ENCODE data around the gene SLC25A38.
"Not testable (repeated sequence)": the region's sequence is repeated elsewhere in the genome, so short reads cannot be mapped to it uniquely, and the experiment has no call there.

Gene SLC25A38

GRCh38 chr3:39383045-39383880 is at the start of gene SLC25A38:
Gene SLC25A38 (plus strand): TSS chr3:39383370. CDS start chr3:39383725, 355 bp downstream.
- DNase-seq (ENCODE audit: low read depth in 2 of 2) = peak; percentile 52 to 58

DNA sequence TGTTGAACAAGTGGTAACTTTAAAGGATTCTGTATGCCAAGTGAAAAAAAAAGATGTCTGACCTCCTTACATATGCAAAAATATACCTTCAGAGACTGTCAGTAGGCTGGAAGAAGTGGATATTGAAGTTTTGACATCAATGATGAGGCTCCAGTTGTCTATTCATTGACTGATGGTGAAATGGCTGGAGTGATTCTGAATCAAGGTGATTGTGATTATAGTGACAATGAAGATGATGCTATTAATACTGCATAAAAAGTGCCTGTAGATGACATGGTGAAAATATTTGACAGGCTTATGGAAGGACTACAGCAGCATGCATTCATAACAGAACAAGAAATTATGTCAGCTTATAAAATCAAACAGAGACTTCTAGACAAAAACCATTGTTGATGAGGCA is 49.6 kb upstream of the SLC25A38 start:
- no peak for DNase-seq (ENCODE audit: low read depth in 2 of 2)

GRCh38 chr3:39334205-39334604 is 49.0 kb upstream of the SLC25A38 start:
- no peak for DNase-seq (ENCODE audit: low read depth in 2 of 2)

DNA sequence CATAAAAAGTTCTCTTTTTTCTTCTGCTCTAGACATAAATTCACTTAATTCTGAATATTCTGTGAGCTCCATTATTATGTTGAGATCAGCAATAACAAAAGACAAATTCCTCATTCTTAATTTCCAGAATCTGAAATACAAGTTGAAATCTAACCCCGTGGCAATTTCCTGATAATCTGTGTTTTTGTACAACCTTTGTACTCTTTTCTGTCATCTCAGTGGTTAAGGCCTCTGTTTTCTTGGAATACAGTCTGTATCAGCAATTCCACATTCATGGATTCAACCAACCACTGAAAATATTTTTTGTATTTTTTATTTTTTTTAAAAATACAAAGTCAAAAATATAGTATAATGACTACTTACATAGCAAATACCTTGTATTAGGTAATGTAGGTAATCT is 45.0 kb upstream of the SLC25A38 start:
- no peak for DNase-seq (ENCODE audit: low read depth in 2 of 2)

DNA sequence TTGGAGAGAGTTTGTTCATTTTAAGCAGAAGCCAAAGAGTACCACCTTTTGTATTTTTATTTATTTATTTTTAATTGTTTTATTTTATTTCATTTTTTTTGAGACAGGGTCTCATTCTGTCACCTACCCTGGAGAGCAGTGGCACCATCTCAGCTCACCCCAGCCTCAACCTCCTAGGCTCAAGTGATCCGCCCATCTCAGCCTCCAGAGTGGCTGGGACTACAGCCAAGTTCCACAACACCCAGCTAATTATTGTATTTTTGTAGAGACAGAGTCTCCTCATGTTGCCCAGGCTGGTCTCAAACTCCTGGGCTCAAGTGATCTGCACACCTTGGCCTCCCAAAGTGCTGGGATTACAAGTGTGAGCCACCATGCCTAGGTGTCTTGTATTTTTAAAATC is 44.1 kb upstream of the SLC25A38 start:
- no peak for DNase-seq (ENCODE audit: low read depth in 2 of 2)

DNA sequence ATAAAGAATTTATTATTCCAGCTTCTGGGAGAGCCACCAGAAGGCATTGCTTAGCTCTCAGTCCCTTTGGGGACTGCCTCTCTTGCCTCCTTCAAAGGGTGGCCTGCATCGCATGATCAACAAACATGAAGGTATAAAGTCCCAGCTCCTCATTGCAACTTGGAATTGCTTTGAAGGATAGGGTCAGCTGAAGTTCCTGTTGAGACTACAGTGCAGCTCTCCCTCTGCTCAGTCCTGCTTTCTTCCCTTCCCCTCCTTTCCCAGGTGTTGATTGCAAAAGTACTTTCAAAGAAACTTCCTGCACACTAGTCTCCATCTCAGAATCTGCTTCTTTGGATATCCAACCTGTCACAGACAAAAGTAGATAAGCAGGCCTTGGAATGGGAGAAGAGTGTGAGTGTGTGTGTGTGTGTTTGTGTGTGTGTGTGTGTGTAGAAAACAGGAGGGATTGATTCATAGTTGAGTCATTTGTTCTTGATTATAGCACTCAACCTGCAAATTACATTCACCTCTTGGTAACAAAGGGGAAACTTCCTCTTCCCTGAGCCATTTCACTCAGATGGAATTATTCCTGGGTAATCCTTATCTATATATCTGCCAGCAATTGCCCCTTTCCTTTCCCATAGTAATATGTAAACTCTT is 40.0 kb upstream of the SLC25A38 start:
- DNase-seq (ENCODE audit: low read depth in 2 of 2) = no peak

GRCh38 chr3:39343760-39344159 is 39.4 kb upstream of the SLC25A38 start:
- DNase-seq (ENCODE audit: low read depth in 2 of 2) = no peak

- no peak for DNase-seq (ENCODE audit: low read depth in 2 of 2)
These were observed 38.3 kb upstream of the SLC25A38 start for GRCh38 chr3:39344746-39345344.

DNA sequence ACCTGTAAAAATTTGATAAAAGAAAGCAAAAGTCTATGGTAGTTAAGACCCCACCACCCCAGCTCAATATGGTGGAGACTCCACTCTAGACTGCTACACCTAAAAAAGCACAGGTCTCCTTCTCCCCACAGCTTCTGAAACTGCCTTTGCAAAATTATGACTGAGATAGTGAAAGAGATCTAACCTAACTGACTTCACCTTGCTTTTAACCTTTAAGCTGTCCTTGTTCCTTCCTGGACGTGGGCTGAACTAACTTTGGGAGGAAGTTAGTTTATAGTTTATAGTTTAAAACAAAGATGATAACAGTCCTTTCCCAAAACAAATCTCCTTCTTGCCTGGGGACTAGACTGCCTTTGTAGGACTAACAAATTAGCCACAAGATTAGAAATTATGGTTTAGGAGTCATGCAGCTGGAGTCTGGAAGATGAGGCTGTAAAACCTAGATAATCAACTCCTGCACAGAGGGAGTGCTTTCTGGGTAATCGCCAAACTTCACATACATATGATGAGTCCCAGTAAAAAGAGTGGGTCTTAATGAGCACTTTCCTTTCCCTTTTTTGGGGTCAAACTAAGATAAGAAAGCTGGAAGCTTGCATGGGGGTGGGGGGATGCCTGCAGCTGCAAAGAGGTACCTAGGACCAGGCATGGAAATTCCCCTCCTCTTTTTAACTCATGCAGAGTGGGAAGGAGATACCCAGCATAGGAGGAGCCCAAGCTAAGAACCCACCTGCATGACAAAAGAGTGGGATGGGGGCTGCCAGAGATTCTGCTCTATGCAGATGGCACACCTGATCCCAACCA is 36.2 kb upstream of the SLC25A38 start:
- no peak for DNase-seq (ENCODE audit: low read depth in 2 of 2)

- DNase-seq (ENCODE audit: low read depth in 2 of 2) = no peak
These were observed 35.6 kb upstream of the SLC25A38 start for GRCh38 chr3:39347586-39347876.

GRCh38 chr3:39349080-39349479 is 34.1 kb upstream of the SLC25A38 start:
- DNase-seq (ENCODE audit: low read depth in 2 of 2) = no peak

- DNase-seq (ENCODE audit: low read depth in 2 of 2) = no peak
These were observed 32.5 kb upstream of the SLC25A38 start for GRCh38 chr3:39350714-39351113.

GRCh38 chr3:39351134-39351533 is 32.0 kb upstream of the SLC25A38 start:
- DNase-seq (ENCODE audit: low read depth in 2 of 2) = not testable (repeated sequence)

GRCh38 chr3:39353168-39353927 is 29.8 kb upstream of the SLC25A38 start:
- not testable (repeated sequence) for DNase-seq (ENCODE audit: low read depth in 2 of 2)

DNA sequence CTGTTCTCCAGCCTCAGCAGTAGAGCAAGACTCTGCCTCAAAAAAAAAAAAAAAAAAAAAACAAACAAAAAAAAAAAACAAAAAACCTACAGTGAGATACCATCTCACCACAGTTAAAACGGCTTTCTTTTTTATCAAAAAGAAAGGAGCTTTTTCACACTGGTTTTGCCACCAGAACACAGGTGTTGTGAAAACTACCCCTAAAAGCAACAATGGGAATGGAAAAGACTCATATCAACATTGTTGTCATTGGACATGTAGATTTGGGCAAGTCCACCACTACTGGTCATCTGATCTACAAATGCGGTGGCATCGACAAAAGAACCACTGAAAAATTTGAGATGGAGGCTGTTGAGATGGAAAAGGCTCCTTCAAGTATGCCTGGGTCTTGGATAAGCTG is 24.8 kb upstream of the SLC25A38 start:
- no peak for DNase-seq (ENCODE audit: low read depth in 2 of 2)

GRCh38 chr3:39361252-39361927 is 21.8 kb upstream of the SLC25A38 start:
- DNase-seq (ENCODE audit: low read depth in 2 of 2) = no peak

DNA sequence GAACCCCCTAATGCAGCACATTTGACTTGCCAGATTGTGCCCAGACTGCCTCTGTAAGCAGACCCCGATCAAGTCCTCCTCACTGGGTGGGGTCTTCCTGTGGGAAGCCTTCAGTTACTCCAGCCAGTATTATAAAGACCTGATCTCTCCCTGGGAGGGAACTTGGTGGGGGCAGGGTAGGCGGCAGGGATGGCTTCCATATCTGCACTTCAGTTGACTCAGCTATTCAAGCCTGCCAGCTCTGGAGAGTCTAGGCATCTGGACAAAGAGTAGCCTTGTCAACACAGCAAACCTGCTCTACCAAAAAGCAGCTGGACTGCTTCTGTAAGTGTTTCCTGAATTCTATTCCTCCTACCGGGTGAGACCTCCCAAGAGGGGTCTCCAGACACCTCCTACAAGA is 21.0 kb upstream of the SLC25A38 start:
- DNase-seq (ENCODE audit: low read depth in 2 of 2) = no peak

GRCh38 chr3:39362812-39363211 is 20.4 kb upstream of the SLC25A38 start:
- no peak for DNase-seq (ENCODE audit: low read depth in 2 of 2)

- DNase-seq (ENCODE audit: low read depth in 2 of 2) = not testable (repeated sequence)
These were observed 12.7 kb upstream of the SLC25A38 start for GRCh38 chr3:39370450-39370849.

GRCh38 chr3:39372833-39373232 is 10.3 kb upstream of the SLC25A38 start:
- no peak for DNase-seq (ENCODE audit: low read depth in 2 of 2)
